HFFc6 (cell line): ENCODE measurements around the gene CACNB3. TPM values are rescaled to one million over a fixed set of nuclear protein-coding genes. Genes with fewer than 3 reads are reported as not detected.

Source experiments
- DNase-seq: peaks from one replicate; pipeline ENCODE4 v3.0.0-alpha.2; 2018
- H3K27ac Mint-ChIP-seq: 2 replicates; pipeline ENCODE4 v1.8.0; 2020; ENCODE audit warnings: mild to moderate bottlenecking, mixed read lengths
- H3K27me3 Mint-ChIP-seq: 2 replicates; pipeline ENCODE4 v1.8.0; 2021; ENCODE audit warnings: mild to moderate bottlenecking, moderate library complexity, mixed read lengths; ENCODE audit not compliant: insufficient read depth
- H3K36me3 Mint-ChIP-seq: 2 replicates; pipeline ENCODE4 v1.8.0; 2021; ENCODE audit warnings: low read depth, mixed read lengths
- H3K4me1 Mint-ChIP-seq: 2 replicates; pipeline ENCODE4 v1.8.0; 2020; ENCODE audit warnings: low read depth, mixed read lengths
- H3K4me3 Mint-ChIP-seq: 2 replicates; pipeline ENCODE4 v1.8.0; 2020; ENCODE audit warnings: mild to moderate bottlenecking, moderate library complexity, mixed read lengths
- H3K9me3 Mint-ChIP-seq: 2 replicates; pipeline ENCODE4 v1.8.0; 2020; ENCODE audit warnings: mild to moderate bottlenecking, mixed read lengths
- CTCF ChIP-seq: fragments of 200-600 bp; sonication (generic); IDR thresholded peaks from 2 replicates; pipeline ENCODE4 v1.5.0; 2021; ENCODE audit warnings: antibody characterized with exemption, mild to moderate bottlenecking
- total RNA-seq, 6 experiments: library from RNA; stranded (reverse); fragmentation: NEBNext Ultra II Directional; extraction: Animal tissue kit (Norgen Biotek cat#: 25700); gene quantifications; 2 replicates in 1 of 6; 3 replicates in 5 of 6; pipeline ENCODE4 v1.2.3, GENCODE V29; 2021

CACNB3 gene
- total RNA-seq, 6 experiments from 2014 or later, result 32.3 to 44.4 (median 38.4) TPM

- H3K27me3 Mint-ChIP-seq, result peaks cover 32% of the 10 kb centered on the region
- H3K9me3 Mint-ChIP-seq, result no peaks in the 10 kb centered on the region
- no peak for DNase-seq
- no peak overlapping the region for H3K4me3 Mint-ChIP-seq
- no peak for TF ChIP-seq CTCF
- H3K4me1 Mint-ChIP-seq, result peaks cover 13% of the 10 kb centered on the region
- H3K27ac Mint-ChIP-seq, result no peak overlapping the region
- H3K36me3 Mint-ChIP-seq, result no peaks in the 10 kb centered on the region
Observed at GRCh38 chr12:48862760-48863159, 44.5 kb downstream of the CACNB3 start.

GRCh38 chr12:48863291-48863690 is 45.0 kb downstream of the CACNB3 start:
- H3K4me3 Mint-ChIP-seq, result no peak overlapping the region
- H3K9me3 Mint-ChIP-seq, result no peaks in the 10 kb centered on the region
- H3K4me1 Mint-ChIP-seq, result peaks cover 13% of the 10 kb centered on the region
- no peak overlapping the region for H3K27ac Mint-ChIP-seq
- TF ChIP-seq CTCF, result no peak
- H3K27me3 Mint-ChIP-seq, result peaks cover 27% of the 10 kb centered on the region
- H3K36me3 Mint-ChIP-seq, result no peaks in the 10 kb centered on the region
- DNase-seq, result no peak

GRCh38 chr12:48865281-48866051 is 47.2 kb downstream of the CACNB3 start, which contains the start of gene RND1:
Gene RND1, minus strand, starts transcription at chr12:48865870. Its CDS starts 103 bp downstream, at chr12:48865767.
- peaks cover 26% of the 10 kb centered on the region for H3K27me3 Mint-ChIP-seq
- H3K9me3 Mint-ChIP-seq, result no peaks in the 10 kb centered on the region
- peak; percentile 40; the same call in 1 of the 2 replicates for TF ChIP-seq CTCF
- H3K4me3 Mint-ChIP-seq, result peak within 1 kb of the TSS; percentile 91
- H3K4me1 Mint-ChIP-seq, result peaks cover 13% of the 10 kb centered on the region
- peak; percentile 83 for DNase-seq
- no peak within 1 kb of the TSS for H3K27ac Mint-ChIP-seq
- H3K36me3 Mint-ChIP-seq, result no peaks in the 10 kb centered on the region

GRCh38 chr12:48866052-48866711 is 47.9 kb downstream of the CACNB3 start:
- peaks cover 29% of the 10 kb centered on the region for H3K27me3 Mint-ChIP-seq
- no peaks in the 10 kb centered on the region for H3K9me3 Mint-ChIP-seq
- no peak overlapping the region for H3K27ac Mint-ChIP-seq
- peak overlapping the region; percentile 91 for H3K4me3 Mint-ChIP-seq
- DNase-seq, result no peak
- no peak for TF ChIP-seq CTCF
- peaks cover 13% of the 10 kb centered on the region for H3K4me1 Mint-ChIP-seq
- H3K36me3 Mint-ChIP-seq, result no peaks in the 10 kb centered on the region

- DNase-seq, result no peak
- no peak for TF ChIP-seq CTCF
- H3K36me3 Mint-ChIP-seq, result no peaks in the 10 kb centered on the region
- no peaks in the 10 kb centered on the region for H3K9me3 Mint-ChIP-seq
- peaks cover 35% of the 10 kb centered on the region for H3K27me3 Mint-ChIP-seq
- H3K27ac Mint-ChIP-seq, result no peak overlapping the region
- peaks cover 13% of the 10 kb centered on the region for H3K4me1 Mint-ChIP-seq
- H3K4me3 Mint-ChIP-seq, result no peak overlapping the region
Observed at GRCh38 chr12:48868451-48868850, 50.2 kb downstream of the CACNB3 start.
